Measurements from ENCODE around the gene FAF1. TPM values are rescaled to one million over a fixed set of nuclear protein-coding genes. Genes with fewer than 3 reads are reported as not detected.

FAF1 gene
- total and polyA plus RNA-seq, 9 of the 15 experiments (the other 6 are each of a cell fraction or from before 2014, with no cell fraction given), result 48.7 to 225 (median 118) TPM

DNA sequence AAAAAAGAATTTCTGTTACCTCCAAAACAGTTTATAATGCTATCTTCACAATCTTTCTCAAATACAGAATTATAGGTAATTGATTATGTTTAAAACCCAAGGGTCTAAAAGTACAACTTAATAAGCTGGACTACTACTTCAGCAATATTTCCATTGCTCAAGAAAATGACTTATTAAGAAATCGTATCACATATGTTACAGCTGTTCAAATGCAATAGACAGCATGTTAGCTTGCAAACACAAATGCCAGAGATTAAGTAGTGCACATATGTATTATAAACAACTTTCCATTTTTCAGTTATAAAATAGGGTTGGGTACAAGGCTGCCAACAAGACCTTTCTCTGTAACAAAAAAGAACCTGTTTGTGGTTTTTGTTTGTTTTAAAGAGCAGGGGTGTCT is 325.8 kb downstream of the FAF1 start:
- Histone ChIP-seq H3K9ac (ENCODE audit: insufficient read depth in 1 of 2, low read depth in 2 of 2, low read length in 2 of 2) (no peak overlapping the region), H3K27ac (ENCODE audit: extremely low read depth, low read depth, low read length) (no peak overlapping the region), H3K9me1 (ENCODE audit: control insufficient read depth, insufficient read depth, low read length) (no peaks in the 10 kb centered on the region), H3K27me3 (ENCODE audit: control insufficient read depth in 2 of 2, insufficient read depth in 2 of 2, low read length in 2 of 2) (no peaks in the 10 kb centered on the region), H2AFZ (ENCODE audit: low read depth, low read length) (no peak overlapping the region), H4K20me1 (replicated peaks; ENCODE audit: control insufficient read depth, insufficient read depth, low read length) (no peaks in the 10 kb centered on the region), H3K79me2 (ENCODE audit: control insufficient read depth, insufficient read depth, low read length) (no peaks in the 10 kb centered on the region), H3K4me3 (no peak overlapping the region), H3K4me1 (replicated peaks in 1 of 2; ENCODE audit: control insufficient read depth in 2 of 2, insufficient read depth in 2 of 2, low read length in 2 of 2) (no peaks in the 10 kb centered on the region), H3K4me2 (ENCODE audit: insufficient read depth, low read length) (no peak overlapping the region), H3K9me3 (replicated peaks; ENCODE audit: control insufficient read depth, insufficient read depth, low read depth, low read length) (no peaks in the 10 kb centered on the region), H3K36me3 (ENCODE audit: control insufficient read depth, insufficient read depth, low read length) (no peaks in the 10 kb centered on the region)
- ATAC-seq (no peak), FAIRE-seq (no peak), DNase-seq (ENCODE audit: extremely low read depth in 1 of 4, low spot score in 3 of 4) (no peak)
- CTCF ChIA-PET (ENCODE audit: low intra/inter-chr PET ratio), result no interaction called here
- POLR2A ChIA-PET, result interaction anchor here (0.7 to 1.8 kb wide), 3 partner anchors 13 to 1336 kb away, joined by 3 to 4 read pairs (median 4); no protein-coding TSS in a partner anchor
- TF ChIP-seq PML (IDR thresholded peaks at IDR 0.05; ENCODE audit: low read length) (no peak), SAP30 (IDR thresholded peaks at IDR 0.05; ENCODE audit: borderline replicate concordance, insufficient read depth, low read depth, low read length, poor library complexity, severe bottlenecking) (no peak), MTF1 (CRISPR knock-in tag; IDR thresholded peaks at IDR 0.05; ENCODE audit: borderline replicate concordance) (no peak), PRMT5 (CRISPR knock-in tag; IDR thresholded peaks at IDR 0.05) (no peak), HDGF (IDR thresholded peaks at IDR 0.05) (no peak), ELF1 (tag; IDR thresholded peaks at IDR 0.05) (no peak), ZNF239 (CRISPR knock-in tag; IDR thresholded peaks at IDR 0.05) (no peak), PTTG1 (tag; IDR thresholded peaks at IDR 0.05; ENCODE audit: low read depth) (no peak), SAFB2 (IDR thresholded peaks at IDR 0.05; ENCODE audit: borderline replicate concordance, low read depth, low read length, severe bottlenecking) (no peak), SMARCB1 (IDR thresholded peaks at IDR 0.05; ENCODE audit: insufficient read length, low read depth) (no peak), ZFP36 (IDR thresholded peaks at IDR 0.05; ENCODE audit: low read depth, low read length, partially characterized antibody) (no peak), ARNT (IDR thresholded peaks at IDR 0.05) (no peak)
- TF ChIP-seq, protein P1, sequence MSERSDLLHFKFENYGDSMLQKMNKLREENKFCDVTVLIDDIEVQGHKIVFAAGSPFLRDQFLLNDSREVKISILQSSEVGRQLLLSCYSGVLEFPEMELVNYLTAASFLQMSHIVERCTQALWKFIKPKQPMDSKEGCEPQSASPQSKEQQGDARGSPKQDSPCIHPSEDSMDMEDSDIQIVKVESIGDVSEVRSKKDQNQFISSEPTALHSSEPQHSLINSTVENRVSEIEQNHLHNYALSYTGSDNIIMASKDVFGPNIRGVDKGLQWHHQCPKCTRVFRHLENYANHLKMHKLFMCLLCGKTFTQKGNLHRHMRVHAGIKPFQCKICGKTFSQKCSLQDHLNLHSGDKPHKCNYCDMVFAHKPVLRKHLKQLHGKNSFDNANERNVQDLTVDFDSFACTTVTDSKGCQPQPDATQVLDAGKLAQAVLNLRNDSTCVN (CRISPR knock-in tag; IDR thresholded peaks at IDR 0.05), result no peak
- 76% methylated on average over 1 of the region's 1 CpG for WGBS (ENCODE audit: insufficient coverage, low coverage, missing lambda C conversion rate)
- intact Hi-C loops (cut with micrococcal nuclease) (no loop called here), in situ Hi-C loops (cut with MboI) (no loop called here)
- no TSS peak for BruUV-seq (replicated peaks)

Measured in K562 (cell line).